ENCODE data around the gene C13orf46.

The C13orf46 gene

GRCh38 chr13:113923376-113924063, 50.4 kb downstream of the C13orf46 start:
- no peak for TF ChIP-seq POLR2A (IDR thresholded peaks at IDR 0.05; ENCODE audit: low read depth, low read length)
- no peak for FAIRE-seq
- DNase-seq (ENCODE audit: insufficient read length, low spot score), result no peak

- TF ChIP-seq POLR2A (IDR thresholded peaks at IDR 0.05; ENCODE audit: low read depth, low read length), result no peak
- FAIRE-seq (no peak), DNase-seq (ENCODE audit: insufficient read length, low spot score) (no peak)
Measured at GRCh38 chr13:113922412-113923118, 51.3 kb downstream of the C13orf46 start.

- FAIRE-seq (no peak), DNase-seq (ENCODE audit: insufficient read length, low spot score) (no peak)
- TF ChIP-seq POLR2A (IDR thresholded peaks at IDR 0.05; ENCODE audit: low read depth, low read length), result no peak
Measured at GRCh38 chr13:113921763-113922162, 52.1 kb downstream of the C13orf46 start.

GRCh38 chr13:113920606-113921286, 53.1 kb downstream of the C13orf46 start:
- FAIRE-seq, result no peak
- no peak for DNase-seq (ENCODE audit: insufficient read length, low spot score)
- no peak for TF ChIP-seq POLR2A (IDR thresholded peaks at IDR 0.05; ENCODE audit: low read depth, low read length)

GRCh38 chr13:113919761-113920559, 53.9 kb downstream of the C13orf46 start:
- no peak for TF ChIP-seq POLR2A (IDR thresholded peaks at IDR 0.05; ENCODE audit: low read depth, low read length)
- DNase-seq (ENCODE audit: insufficient read length, low spot score) (no peak), FAIRE-seq (no peak)

- DNase-seq (ENCODE audit: insufficient read length, low spot score) (no peak), FAIRE-seq (no peak)
- no peak for TF ChIP-seq POLR2A (IDR thresholded peaks at IDR 0.05; ENCODE audit: low read depth, low read length)
Measured at GRCh38 chr13:113918981-113919701, 54.7 kb downstream of the C13orf46 start.

- DNase-seq (ENCODE audit: insufficient read length, low spot score) (no peak), FAIRE-seq (no peak)
- TF ChIP-seq POLR2A (IDR thresholded peaks at IDR 0.05; ENCODE audit: low read depth, low read length), result no peak
Measured at GRCh38 chr13:113918580-113918979, 55.3 kb downstream of the C13orf46 start.

- FAIRE-seq (no peak), DNase-seq (ENCODE audit: insufficient read length, low spot score) (no peak)
- TF ChIP-seq POLR2A (IDR thresholded peaks at IDR 0.05; ENCODE audit: low read depth, low read length), result no peak
Measured at GRCh38 chr13:113917594-113918371, 56.1 kb downstream of the C13orf46 start.

- no peak for TF ChIP-seq POLR2A (IDR thresholded peaks at IDR 0.05; ENCODE audit: low read depth, low read length)
- no peak for DNase-seq (ENCODE audit: insufficient read length, low spot score)
- no peak for FAIRE-seq
Measured at GRCh38 chr13:113917096-113917495, 56.8 kb downstream of the C13orf46 start.

GRCh38 chr13:113916330-113916815, 57.5 kb downstream of the C13orf46 start:
- DNase-seq (ENCODE audit: insufficient read length, low spot score) (no peak), FAIRE-seq (no peak)
- TF ChIP-seq POLR2A (IDR thresholded peaks at IDR 0.05; ENCODE audit: low read depth, low read length), result no peak

GRCh38 chr13:113915786-113916329, 58.0 kb downstream of the C13orf46 start:
- FAIRE-seq (no peak), DNase-seq (ENCODE audit: insufficient read length, low spot score) (no peak)
- no peak for TF ChIP-seq POLR2A (IDR thresholded peaks at IDR 0.05; ENCODE audit: low read depth, low read length)
